SIG-M5 treated with dmso at 0.1 percent for 504 hours (cell line): ENCODE data around the gene NTN5.
A peak's percentile ranks its signal among the peaks of the same experiment; 100 is the strongest.
"Not testable (repeated sequence)": the region's sequence is repeated elsewhere in the genome, so short reads cannot be mapped to it uniquely, and the experiment has no call there.

Experiments used
- DNase-seq: peaks from one replicate; lab custom pipeline; 2025; ENCODE audit not compliant: unreplicated experiment; lab: John Stamatoyannopoulos, UW

The NTN5 gene

DNA sequence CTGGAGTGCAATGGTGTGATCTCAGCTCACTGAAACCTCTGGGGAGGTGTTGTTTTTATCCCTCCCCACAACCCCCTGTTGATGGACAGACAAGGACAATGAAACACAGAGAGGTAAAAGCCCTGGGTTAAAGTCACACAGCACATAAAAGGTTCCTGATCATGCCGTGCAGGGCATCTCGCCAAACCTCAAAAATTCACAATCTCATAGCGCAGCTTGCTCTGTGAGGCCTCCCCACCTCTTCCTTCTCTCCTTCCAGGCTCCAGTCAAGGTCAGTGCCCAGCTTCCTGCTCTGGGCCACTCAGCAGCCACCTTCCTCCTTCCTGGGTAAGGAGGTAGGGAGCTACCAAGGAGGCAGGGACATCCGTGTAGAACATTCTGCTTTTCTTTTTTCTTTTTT, 25.2 kb upstream of the NTN5 start:
- no peak for DNase-seq

DNA sequence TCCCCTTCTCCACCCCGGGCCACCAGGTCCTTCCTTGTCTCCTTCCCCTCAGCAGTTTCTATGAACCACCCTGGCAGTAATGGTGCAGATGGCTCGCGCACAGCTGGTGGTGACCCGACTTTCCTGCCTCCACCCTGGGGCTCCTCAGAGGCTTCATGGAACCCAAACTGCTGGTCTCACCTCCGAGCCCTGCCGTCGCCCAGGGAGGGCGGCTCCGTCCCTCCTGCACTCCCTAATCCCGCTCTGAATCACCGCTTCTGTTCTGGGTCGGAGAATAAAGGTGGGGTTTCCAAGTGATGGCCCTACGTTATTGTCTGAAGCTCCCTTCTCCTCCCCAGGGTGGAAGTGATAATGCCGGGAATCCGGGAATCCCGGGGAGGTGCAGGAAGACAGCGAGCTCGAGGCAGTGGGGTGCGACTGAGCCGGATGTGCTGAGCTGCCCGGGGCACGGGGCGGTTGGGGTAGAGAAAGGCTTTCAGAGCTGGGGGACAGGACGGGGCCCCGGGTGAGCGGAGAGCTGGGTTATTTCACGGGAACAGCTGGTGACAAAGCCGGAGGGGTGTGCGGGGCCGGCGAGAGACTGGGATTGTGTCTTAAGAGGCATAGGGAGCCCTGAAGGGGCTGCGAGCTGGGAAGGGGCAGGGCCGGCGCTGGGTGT, 23.7 kb upstream of the NTN5 start:
- no peak for DNase-seq

DNA sequence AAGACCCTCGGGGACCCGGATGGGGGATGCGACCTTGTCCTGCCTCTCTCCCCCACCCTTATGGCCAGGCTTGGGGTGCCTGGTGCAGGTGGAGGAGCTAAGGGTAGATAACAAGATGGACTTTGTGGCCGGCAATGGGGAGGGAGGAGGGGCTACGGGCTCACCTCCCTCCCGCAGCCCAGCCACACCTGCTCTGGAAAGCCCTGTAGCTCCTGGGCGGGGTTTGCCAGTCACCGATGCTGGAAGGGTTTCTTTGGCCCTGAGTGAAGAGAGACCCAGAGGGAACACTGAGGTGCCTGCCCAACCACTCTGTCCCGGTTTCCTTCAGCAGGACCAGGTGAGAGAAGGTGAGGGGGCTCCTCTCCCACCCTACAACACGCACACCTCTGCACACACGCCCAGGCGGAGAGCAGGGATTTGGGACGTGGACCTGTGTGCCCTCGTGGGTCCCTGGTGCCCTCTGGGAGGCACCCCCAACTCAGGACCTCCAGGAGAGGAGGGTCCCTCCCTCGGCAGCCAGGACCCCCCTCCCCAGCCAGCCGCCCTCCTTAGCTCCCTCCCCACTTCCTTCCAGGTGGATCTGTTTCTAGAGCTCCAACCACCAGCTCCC, 23.0 kb upstream of the NTN5 start, which contains the start of gene FUT2:
Gene FUT2, plus strand, starts transcription at position 229 of the 610 bp plus-strand sequence. CDS start 6,986 bp downstream, outside the sequence.
- DNase-seq = no peak

DNA sequence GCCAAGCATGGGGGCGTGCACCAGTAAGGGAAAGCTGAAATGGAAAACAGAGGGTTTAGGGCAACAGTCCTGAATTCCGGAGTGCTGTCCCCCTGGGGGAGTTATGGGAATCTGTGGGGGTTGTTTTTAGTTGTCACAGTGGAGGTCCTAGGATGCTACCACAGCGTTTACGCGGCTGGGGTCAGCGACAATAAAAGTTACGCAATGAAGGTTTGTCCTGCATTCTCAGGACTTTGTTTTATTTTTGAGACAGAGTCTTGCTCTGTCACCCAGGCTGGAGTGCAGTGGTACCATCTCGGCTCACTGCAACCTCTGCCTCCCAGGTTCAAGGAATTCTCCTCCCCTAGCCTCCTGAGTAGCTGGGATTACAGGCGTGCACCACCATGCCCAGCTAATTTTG, 20.8 kb upstream of the NTN5 start:
- not testable (repeated sequence) for DNase-seq

DNA sequence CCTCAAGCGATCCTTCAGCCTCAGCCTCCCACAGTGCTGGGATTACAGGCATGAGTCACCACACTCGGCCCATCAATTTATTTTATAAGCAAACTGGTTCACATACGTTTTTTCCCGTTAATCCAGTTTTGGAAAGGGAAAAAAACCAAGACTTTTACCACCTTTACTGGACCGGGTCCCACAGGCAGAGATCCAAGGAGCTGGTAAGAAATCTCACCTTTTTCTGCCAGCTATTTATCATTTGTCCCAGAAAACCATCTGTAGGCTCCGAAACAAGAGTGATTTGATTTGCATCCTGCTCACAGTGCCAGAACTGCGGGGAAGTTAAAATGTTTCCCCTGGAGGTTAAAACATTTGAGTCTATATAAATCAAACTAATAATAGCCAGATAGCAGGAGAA, 16.6 kb upstream of the NTN5 start:
- no peak for DNase-seq

DNA sequence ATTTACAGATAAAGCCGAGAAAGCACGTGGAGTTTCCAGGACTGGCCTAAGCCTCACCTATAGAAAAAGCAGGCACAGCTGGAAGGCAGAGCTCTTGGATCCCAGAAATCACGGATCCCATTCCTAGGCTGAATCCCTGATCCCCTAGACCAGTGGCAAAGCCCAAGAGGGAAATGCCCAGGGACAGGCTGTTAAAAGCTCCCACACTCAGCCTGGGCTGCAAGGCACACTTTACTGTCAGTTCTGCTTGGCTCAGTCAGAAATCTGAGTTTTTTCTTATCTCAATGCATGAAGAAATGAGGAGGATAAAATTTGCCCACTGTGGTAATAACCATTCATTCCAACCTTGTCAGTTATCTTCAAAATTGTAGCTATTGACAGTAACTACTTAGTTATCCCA, 15.0 kb upstream of the NTN5 start:
- no peak for DNase-seq

DNA sequence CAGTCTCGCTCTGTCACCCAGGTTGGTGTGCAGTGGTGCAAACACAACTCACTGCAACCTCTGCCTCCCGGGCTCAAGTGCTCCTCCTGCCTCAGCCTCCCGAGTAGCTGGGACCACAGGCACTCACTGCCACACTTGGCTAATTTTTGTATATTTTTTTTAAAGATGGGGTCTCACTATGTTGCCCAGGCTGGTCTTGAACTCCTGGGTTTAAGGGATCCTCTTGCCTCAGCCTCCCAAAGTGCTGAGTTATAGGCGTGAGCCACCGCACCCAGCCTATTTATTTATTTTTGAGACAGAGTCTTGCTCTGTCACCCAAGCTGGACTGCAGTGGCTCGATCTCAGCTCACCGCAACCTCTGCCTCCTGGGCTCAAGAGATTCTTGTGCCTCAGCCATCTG, 13.8 kb upstream of the NTN5 start:
- not testable (repeated sequence) for DNase-seq

DNA sequence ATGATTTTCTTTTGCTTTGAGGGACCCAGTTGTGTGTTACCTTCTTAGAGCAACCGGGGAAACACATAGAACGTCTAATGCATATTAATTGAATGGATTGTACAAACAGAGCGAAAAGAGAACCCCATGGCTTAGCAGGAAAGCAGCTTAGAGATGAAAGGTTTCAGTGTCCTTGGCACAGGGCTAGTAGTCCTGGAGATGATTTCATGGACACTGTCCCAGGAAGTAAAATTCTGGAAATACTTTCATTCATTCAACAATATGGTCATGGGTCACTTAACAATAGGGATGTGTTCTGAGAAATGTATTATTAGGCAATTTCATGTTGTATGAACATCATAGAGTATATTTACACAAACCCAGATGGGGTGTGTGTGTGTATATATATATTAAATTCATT, 13.3 kb upstream of the NTN5 start:
- no peak for DNase-seq

DNA sequence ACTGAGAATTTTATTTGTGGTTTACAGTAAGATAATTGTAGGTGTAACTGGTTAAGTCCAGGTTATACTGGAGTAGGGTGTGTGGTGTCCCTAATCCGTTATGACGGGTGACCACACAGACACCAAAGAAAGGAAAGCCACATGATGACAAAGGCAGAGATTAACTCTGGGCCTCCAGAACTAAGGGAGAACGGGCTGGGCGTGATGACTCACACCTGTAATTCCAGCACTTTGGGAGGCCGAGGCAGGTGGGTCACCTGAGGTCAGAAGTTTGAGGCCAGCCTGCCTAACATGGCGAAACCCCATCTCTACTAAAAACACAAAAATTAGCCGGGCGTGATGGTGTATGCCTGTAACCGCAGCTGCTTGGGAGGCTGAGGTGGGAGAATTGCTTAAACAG, 12.8 kb upstream of the NTN5 start:
- DNase-seq = no peak

DNA sequence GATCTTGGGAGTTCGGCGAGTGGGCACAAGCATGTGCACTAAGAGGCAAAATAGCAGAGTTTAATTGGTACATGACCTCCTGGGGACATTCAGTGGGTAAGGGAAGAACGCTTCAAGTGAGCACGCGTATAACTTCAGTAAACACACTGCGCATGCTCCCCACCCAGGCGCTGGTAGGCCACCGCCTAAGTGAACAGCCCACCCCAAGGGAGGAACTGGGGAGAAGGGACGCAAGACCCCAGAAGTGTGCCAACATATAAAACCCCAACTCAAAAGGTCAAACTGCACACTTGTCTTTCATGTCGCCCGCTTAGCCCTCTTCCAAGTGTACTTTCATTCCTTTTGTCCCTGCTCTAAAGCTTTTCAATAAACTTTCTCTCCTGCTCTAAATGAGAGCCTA, 10.5 kb upstream of the NTN5 start:
- DNase-seq = no peak

DNA sequence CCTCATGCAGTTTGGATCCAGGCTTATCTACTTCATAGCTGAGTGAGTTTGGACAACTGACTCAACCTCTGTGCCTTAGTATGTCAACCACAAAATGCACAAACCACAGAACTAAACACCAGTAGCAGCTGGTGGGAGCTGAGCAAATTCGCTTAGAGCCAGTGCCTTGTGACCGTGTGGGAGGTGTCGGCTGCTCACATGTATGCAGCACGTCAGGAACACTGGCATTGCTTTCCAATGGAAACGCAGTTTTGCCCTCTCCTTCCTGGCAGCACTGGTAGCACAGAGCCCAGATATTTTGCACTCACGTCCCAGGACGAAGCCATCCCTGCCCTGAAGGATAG, 8.3 kb upstream of the NTN5 start:
- DNase-seq = no peak

DNA sequence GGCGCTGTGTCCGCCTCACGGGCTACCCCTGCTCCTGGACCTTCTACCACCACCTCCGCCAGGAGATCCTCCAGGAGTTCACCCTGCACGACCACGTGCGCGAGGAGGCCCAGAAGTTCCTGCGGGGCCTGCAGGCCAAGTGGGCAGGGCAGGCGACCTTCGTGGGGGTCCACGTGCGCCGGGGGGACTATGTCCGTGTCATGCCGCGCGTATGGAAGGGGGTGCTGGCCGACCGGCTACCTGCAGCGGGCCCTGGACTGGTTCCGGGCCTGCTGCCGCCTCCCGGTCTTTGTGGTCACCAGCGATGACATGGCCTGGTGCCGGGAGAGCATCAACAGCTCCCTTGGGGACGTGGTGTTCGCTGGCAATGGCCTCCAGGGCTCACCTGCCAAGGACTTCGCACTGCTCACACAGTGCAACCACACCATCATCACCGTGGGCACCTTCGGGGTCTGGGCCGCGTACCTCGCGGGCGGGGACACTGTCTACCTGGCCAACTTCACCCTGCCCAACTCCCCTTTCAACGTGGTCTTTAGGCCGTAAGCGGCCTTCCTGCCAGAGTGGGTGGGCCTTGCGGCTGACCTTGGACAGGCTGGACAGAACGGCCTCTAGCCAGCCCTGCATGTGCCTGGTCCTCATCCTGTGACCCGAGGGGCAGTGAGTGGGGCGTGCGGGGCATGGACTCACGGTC, 7.8 kb upstream of the NTN5 start:
- no peak for DNase-seq

DNA sequence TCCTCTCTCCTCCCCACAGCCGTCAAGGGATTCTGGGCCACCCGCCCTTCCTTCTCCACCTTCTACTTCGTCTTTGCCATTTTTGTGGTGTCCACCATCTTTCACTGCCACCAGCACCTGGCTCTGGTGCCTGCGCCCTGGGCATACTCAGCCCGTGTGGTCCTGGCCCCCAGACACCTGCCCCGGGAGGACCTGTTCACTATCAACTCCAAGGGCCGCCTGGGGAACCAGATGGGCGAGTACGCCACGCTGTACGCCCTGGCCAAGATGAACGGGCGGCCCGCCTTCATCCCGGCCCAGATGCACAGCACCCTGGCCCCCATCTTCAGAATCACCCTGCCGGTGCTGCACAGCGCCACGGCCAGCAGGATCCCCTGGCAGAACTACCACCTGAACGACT, 7.2 kb upstream of the NTN5 start:
- not testable (repeated sequence) for DNase-seq

DNA sequence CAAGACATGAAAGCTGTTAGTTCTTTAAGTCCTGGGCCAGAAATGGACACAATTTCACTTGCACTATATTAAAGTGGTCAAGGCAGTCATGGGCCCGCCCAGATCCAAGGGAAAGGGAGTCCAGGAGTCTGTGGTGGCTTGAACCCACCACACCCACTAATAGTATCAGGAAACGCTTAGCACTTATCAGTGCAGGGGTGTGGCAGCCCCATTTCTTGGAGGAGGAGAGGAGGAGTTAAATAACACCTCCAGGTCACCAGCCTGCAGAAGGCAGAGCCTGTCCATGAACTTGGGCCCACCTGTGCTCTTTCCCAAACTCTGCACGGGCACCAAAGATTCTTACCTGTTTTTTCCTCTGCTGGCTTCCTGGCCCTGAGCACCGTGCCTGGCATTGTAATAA, 5.4 kb upstream of the NTN5 start:
- DNase-seq = no peak

DNA sequence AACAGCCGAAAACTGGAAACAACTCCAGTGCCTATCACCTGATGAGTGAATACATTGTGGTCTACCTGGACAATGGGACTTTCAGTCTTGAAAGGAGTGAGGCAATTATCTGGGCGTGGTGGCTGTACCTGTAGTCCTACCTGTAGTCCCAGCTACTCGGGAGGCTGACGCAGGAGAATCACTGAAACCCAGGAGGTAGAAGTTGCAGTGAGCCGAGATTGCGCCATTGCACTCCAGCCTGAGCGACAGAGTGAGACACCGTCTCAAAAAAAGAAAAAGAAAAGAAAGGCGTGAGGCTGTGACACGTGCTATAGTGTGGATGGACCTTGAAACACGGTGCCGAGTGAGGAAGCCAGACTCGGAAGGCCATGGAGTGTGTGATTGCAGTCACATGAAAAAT, 4.1 kb upstream of the NTN5 start:
- no peak for DNase-seq

DNA sequence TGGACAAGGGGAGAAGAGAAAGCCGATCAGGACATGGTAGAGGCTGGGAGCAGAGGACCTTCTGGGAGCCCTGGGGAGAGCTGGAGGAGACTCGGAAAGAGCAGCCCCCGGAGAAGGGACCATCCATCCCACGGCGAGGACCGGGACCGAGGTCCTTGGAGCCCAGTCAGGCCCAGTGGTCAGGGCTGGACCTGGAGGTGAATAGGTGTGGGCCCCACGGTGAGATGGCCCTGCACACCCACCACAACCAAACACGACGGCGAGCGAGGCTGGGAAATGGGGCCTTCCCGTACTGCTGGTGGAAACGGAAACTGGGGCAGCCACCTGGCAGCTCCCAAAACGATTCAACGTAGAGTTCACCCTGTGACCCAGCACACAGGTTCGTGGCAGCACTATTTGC, 3.7 kb upstream of the NTN5 start:
- no peak for DNase-seq

DNA sequence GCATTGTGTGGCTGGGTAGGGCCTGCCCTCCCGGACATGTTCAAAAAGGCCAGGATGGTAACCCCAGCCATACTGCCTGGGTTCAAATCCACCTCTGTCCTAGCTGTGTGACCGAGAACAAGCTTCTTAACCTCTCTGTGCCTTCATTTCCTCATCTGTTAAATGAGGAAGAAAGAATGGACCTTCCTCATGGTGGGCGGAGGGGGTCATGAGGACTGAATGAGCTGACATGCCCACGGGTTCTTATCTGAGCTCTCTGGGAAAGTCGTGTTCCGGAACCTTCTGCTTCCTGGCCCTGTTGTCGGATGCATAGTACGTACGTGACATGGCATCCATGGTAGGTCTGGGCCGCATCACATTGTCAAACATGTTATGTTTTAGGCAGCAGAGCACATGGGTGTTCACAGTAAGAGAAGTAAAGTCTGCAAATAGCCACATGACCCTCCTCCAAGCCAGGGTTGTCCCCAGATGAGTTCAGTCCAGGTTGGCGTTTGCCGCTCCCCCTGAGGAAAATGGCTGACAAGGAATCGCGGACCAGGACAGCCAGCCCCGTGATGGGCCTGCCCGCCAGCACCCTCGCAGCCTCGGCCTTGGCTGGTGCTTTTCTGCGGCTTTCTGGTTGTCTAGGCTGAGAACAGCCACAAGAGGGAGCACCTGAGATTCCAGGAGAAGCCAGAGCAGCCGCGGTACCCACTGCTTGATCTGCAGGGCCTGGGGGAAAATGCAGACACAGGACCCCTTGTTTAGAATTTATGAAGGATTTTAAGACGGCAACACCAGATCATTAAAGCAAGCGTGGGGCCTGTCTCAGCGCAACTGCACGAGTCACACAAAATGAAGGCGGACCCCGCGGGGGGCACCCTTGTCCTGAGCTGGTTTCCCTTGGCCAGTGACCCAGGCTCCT, 2.4 kb upstream of the NTN5 start:
- DNase-seq = peak; percentile 68

DNA sequence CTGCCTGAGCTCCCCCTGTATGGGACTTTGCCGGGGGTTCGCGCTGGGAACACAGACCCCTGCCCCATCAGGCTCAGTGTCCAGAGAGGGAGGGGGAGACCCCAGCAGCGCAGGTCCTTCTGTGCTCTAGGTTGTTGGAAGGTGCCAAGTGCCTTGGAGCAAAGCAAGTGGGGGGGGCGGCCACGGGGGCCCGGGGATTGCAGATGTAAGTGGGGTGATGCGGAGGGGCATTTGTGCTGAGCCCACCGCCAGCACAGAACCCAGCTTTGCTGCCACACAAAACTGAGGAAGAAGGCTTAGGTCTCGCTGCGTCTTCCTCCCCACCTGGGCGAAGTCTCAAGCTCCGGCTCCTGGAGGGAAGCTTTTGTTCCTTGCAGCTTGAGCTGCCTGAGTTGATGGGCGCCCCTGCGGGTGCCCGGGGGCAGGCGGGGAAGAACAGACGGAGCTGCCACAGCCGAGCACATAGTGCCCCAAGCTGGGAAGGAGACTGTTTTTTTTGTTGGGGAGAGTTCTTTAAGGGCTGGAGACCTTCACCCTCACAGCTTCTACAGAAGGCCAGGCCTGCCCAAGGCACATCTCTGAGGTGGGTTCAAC, 1.5 kb upstream of the NTN5 start:
- DNase-seq = no peak

DNA sequence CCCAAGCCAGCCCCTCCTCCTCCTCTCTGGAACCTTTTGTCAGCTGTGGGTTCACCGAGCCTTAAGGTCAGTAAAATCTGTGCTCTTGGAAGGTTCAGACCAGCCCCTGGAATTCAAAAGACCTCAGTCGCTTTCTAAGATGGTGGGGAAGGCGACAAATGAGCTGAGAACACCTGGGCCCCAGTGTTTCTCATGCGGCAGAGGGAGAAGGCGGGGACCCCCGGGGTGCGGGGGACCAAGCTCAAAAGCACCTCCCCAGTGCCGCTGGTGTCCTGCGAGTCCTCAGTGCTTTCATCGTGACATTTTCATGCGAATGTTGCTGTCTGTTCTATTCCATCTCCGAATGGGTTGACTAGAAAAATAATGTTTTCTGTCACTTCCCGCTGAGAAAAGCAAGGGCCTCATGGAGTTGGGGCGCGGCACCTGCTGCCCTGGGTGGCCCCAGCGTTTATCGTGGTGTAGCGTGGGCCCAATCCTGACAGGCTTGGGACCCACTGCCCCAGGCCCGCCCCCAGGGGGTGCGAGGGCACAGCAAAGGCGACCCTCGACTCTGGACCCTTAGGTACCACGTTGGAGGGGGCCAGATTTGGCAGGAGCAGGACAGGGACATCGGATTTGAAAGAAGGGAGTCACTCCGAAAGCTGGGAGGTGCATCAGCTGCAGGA, 751 bp upstream of the NTN5 start:
- DNase-seq = no peak

DNA sequence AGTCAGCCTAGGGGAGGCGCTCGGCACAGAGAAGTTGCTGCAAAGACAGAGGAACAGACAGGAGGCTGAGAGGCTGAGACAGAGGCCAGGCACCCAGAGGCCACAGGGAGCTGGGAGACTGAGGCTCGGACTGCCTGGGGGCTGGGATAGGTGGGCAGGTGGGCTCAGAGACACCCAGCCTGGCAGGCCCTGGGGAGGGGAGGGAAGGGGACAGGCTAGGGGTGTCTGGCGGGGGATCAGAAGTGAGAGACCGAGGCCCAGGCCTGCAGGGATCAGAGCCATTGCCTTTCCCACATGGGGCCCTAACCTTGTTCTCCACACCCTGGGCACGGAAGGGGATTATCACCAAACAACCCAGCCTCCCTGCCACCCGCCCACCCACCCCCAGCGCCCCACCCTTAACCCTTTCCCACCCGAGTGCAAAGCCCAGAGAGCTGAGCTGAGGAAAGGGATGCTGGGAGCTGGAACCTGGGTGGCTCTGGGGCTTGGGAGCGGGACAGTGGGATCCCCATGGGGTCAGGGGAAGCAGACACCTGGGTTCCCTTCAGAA, 1.3 kb downstream of the NTN5 start:
- no peak for DNase-seq
